GM19238 (cell line): Measurements from ENCODE around the gene C1QTNF1.
"Not testable (repeated sequence)": the region's sequence is repeated elsewhere in the genome, so short reads cannot be mapped to it uniquely, and the experiment has no call there.

ENCODE experiments used
- DNase-seq: peaks from one replicate; pipeline ENCODE4 v3.0.0; 2011; ENCODE audit warnings: low spot score; ENCODE audit not compliant: insufficient read length

C1QTNF1 gene

GRCh38 chr17:79052131-79052530 lies 28.2 kb downstream of the C1QTNF1 start:
- no peak for DNase-seq

- DNase-seq, result no peak
Measured at GRCh38 chr17:79053251-79053925, 29.4 kb downstream of the C1QTNF1 start.

GRCh38 chr17:79054200-79054960 lies 30.4 kb downstream of the C1QTNF1 start:
- DNase-seq, result no peak

- no peak for DNase-seq
Measured at GRCh38 chr17:79055197-79055596, 31.2 kb downstream of the C1QTNF1 start.

GRCh38 chr17:79057737-79058385 lies 33.9 kb downstream of the C1QTNF1 start:
- no peak for DNase-seq

GRCh38 chr17:79062691-79063090 lies 38.7 kb downstream of the C1QTNF1 start:
- DNase-seq, result no peak

GRCh38 chr17:79064026-79064425 lies 40.1 kb downstream of the C1QTNF1 start:
- DNase-seq, result no peak

- DNase-seq, result peak; percentile 10
Measured at GRCh38 chr17:79065105-79065670, 41.2 kb downstream of the C1QTNF1 start.

GRCh38 chr17:79066963-79067362 lies 43.0 kb downstream of the C1QTNF1 start:
- no peak for DNase-seq

GRCh38 chr17:79070266-79070880 lies 46.4 kb downstream of the C1QTNF1 start:
- DNase-seq, result no peak

- DNase-seq, result no peak
Measured at GRCh38 chr17:79071161-79071740, 47.3 kb downstream of the C1QTNF1 start.

GRCh38 chr17:79072544-79072943 lies 48.6 kb downstream of the C1QTNF1 start:
- DNase-seq, result no peak

- DNase-seq, result no peak
Measured at GRCh38 chr17:79073016-79073705, 49.2 kb downstream of the C1QTNF1 start.

GRCh38 chr17:79073706-79074088 lies 49.7 kb downstream of the C1QTNF1 start:
- no peak for DNase-seq

- DNase-seq, result not testable (repeated sequence)
Measured at GRCh38 chr17:79074121-79074648, 50.2 kb downstream of the C1QTNF1 start.

GRCh38 chr17:79074649-79075445 lies 50.9 kb downstream of the C1QTNF1 start, which contains the start of gene ENGASE:
Gene ENGASE, plus strand, starts transcription at chr17:79074824. Its CDS starts 121 bp downstream, at chr17:79074945.
- DNase-seq, result peak; percentile 99

GRCh38 chr17:79075446-79075750 lies 51.4 kb downstream of the C1QTNF1 start:
- no peak for DNase-seq

GRCh38 chr17:79075861-79076406 lies 52.0 kb downstream of the C1QTNF1 start:
- DNase-seq, result peak; percentile 1

- no peak for DNase-seq
Measured at GRCh38 chr17:79077587-79077986, 53.6 kb downstream of the C1QTNF1 start.
